HG02885 (cell line): ENCODE data around the gene SSBP3.

ENCODE experiments used
- ATAC-seq: cut with Tn5 transposase; IDR thresholded peaks from one replicate; pipeline ENCODE4 v1.9.1; 2021; ENCODE audit warnings: mild to moderate bottlenecking; ENCODE audit not compliant: unreplicated experiment, poor library complexity

The SSBP3 gene

DNA sequence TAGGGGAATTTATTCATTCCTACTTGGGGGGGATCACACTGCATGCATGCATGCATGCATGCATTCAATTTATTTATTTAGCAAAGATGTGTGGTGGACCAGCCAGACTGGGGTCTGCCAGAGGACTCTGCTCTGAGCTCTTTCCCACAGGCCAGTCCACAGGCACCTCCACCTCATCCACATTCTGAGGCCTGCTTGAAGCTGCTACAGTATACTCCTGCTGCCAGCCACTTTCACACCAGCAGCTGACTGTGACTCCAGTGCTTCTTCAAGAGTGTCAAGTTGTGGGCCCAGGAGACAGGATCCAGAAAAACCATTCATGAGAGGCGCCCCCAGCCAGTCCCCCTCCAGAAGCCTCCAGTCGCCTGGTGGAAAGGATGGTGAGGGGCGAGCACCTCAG, 30.9 kb downstream of the SSBP3 start:
- ATAC-seq, result no peak

GRCh38 chr1:54374766-54375165, 31.4 kb downstream of the SSBP3 start:
- no peak for ATAC-seq

DNA sequence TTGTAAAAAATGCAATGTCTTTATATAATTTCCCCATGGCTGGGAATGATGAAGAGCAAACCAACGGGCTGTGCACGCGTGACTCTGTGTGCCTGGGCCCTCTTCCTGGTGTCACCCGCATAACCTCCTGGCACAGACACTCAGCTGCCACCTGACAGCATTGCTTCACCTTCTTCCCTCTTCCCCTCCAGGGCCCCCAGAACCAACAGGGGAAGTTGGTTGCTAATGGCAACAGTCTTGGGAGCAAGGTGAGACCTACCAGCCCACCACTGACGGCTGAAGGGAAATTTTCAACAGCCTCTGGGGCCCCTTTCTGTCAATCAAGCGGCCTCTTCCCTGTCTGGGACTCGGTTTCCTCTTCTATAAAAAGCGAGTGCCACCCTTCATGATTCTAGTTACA, 33.2 kb downstream of the SSBP3 start:
- ATAC-seq, result no peak

DNA sequence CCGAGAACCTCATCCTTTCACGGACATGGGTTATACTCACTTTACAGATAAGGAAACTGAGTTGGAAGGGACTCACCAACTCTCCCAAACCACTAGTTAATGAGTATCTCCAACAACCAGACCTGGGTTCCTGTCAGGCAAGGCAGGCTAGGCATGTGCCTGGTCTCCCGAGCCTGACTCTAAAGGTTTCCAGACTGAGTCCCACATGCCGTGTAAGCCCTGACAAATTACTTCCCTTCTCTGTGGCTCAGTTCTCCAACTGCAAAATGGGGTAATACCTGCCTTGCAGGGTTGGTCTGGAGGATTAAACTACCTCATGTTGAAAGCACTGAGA, 34.3 kb downstream of the SSBP3 start:
- no peak for ATAC-seq

- ATAC-seq, result no peak
Observed at GRCh38 chr1:54371038-54371941, 34.9 kb downstream of the SSBP3 start.

DNA sequence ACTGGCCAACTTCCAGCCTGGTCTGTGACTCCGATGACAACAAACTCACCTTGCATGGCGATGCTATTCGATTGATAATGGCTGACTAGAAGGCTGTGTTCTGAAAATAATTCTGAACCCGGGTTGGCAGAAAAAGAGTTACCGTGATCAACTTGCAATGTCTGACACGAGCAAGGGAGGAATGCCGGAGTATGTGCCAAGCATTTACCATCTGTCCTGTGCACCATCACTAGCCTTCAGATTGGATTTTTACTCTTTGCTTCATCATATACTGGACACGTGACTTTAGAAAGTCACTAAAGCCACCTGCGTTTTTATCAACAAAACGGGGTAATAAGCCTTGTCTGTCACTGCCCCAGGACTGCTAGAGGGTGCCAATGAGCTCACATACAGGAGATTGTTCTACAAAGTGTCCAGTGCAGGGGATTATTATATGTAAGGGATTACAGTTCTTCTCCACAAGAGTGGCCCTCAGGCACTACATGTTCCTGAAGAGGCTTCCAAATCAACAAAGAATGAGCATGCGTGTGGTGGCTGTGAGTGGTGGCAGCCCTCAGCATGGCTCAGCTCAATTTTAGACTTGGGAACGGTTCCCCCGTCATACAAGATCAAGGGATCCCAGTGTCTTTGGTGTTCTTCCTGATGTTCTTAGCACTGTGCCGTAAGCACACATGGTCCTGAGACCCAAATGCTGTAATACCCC, 35.8 kb downstream of the SSBP3 start:
- no peak for ATAC-seq

GRCh38 chr1:54367613-54368012, 38.6 kb downstream of the SSBP3 start:
- ATAC-seq, result no peak

- no peak for ATAC-seq
Observed at GRCh38 chr1:54365847-54366246, 40.3 kb downstream of the SSBP3 start.

DNA sequence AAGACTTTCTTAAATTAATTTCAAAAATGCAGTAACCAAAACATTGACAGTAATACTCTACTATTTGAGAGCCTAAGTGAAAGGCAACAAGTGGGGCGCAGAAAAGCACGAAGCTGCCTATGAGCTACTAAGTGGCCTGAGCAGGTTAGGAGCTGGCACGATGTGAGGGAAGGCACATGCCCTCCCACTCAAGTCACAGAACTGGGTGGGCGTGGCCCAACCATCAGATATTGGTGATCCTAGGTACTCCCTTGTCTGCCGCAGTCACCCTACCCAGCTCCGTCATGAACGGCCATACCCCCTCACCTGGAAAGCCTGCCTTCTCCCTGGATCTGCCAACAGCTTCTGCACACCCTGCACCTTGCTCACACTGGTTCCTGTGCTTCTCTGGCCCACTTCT, 40.8 kb downstream of the SSBP3 start:
- ATAC-seq, result no peak

DNA sequence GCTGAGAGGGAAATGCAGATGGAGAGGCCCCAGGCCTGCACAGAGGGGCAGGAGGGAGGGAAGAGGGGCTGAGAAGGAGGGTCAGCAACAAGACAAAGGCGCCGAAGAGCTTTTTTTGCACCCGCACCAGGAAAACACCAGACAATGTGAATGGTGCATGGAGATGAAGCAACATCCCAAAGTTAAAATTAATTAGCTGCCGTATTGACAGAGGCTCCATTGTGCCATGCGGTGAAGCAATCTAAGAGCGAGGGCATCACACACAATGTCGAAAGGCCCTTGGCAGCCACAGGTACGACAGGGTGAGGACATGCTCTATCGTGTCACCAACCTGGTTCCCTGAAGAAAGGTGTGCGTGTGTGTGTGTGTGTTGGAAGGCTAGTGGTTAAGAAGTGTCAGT, 41.2 kb downstream of the SSBP3 start:
- ATAC-seq, result no peak

DNA sequence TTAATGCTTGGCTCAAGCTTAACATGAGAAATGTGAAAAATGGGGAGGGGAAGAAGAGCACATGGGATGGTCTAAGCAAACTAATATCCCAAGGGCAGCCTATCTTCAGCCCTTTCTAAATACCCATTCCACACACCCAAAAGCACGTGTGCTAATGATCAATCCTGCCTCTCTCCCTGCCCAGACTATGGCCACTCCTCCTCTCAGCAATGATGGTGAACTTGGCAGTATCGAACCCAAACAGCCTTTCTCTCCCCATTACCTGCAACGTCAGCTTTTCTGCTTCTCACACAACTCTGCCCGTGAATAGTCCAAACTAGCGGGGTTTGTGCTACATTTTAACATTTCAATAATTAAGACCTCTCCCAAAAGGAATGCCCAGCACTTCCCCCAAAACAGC, 41.6 kb downstream of the SSBP3 start:
- no peak for ATAC-seq

- no peak for ATAC-seq
Observed at GRCh38 chr1:54363925-54364324, 42.3 kb downstream of the SSBP3 start.

DNA sequence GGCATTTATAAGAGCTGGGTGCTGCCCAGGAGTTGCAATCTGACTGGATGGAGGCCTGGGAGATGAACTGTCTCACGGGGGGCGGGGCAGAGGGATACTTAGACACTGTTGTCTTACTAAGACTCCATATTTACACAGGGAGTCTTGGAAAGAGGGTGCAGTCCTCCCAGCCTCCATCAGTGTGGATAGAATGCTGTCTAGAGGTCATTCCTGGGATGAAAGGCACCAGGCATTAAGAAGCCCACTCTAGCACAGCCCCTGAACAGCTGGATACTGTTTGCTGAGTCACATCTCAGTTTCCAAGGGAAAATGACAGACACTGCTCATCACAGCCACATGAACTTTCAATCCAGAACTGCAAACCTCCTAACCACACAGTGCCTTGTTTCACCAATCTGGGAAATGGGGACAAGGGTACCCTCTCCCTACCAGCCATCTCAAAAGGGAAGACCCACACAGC, 43.3 kb downstream of the SSBP3 start:
- ATAC-seq, result no peak

GRCh38 chr1:54361342-54361741, 44.9 kb downstream of the SSBP3 start:
- no peak for ATAC-seq

GRCh38 chr1:54360165-54361005, 45.8 kb downstream of the SSBP3 start:
- no peak for ATAC-seq

DNA sequence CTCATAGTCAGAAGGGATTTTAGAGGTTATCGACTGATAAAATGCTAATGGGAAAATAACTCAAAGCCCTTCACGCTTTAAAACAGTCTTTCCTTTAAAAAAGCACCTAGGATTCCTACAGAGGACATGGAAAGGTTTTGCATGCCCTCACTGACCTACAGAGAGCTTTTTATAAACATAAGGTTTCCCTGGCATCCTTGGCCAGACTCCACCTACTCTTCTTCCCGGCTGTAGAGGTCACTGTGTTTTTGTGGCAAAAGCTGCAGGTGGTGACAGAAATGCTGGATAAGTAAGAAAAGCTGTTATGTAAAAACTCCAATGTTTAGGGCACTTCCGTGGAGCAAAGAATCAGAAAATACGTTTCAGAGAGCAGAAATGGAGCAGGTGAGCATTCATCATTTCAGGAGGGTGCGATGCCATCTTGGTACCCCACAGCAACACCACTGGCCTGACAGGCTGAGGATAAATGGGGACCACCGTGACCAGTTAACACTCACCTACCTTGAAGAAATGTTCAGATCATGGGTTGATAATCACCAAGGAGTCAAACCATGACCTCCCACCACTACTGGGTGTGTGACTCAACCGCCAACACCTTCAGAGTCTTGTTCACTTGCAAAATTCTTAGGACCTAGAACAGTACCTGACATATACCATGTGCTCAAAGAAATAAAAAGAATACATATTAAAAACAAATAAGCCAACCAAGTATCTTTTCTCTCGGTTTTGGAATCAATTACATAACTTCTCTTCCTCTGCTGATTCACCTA, 46.6 kb downstream of the SSBP3 start:
- ATAC-seq, result no peak

DNA sequence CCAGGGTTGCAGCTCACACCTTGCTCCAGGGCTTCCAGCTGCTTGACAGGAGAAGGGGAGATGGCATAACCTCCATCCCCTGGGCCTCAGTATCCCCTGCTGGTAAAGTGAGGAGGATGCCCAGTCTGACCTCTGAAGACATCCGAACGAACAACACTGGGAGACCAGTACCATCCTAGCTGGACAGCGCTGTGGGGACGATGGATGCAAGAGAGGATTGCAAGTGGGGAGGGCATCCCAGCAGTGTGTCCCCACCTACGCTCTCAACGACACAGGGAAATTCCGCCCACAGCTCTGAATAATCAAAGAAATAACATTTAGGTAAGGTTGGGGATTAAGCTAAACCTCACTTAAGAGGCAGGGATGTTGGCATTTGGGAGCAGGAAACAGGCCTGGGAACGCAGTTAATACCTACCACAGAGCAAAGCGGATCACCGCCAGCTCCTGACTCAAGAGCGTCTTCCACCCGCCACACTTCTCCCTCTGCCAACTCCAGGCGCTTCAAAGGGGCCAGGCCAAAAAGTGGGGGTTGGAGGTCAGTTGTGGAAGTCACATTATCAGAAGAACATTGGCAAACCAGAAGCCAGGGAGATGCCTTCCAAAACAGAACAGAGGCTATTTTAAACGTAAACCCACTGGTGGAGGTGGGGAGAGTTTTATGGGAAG, 47.6 kb downstream of the SSBP3 start:
- no peak for ATAC-seq

DNA sequence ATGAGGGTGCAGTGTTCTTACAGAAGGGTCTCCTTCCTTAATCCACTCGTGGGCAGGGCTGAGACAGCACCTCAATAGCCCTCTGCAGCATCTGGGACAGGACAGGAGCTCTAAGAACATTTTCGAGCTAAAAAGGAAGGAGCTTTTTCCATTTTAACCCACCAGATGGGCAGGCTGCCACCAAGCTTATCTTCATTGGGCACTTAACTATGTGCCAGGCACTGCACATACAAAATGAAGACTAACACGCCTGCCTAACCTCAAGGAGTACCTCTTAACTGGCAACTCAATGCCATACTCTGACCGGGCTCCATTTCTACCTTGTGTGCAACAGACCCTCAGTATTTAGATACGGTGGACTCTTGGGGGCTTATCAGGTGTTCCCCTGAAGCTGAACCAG, 48.2 kb downstream of the SSBP3 start:
- no peak for ATAC-seq

GRCh38 chr1:54356680-54357147, 49.5 kb downstream of the SSBP3 start:
- no peak for ATAC-seq
